Measurements from ENCODE around the gene TMEM212.

DNA sequence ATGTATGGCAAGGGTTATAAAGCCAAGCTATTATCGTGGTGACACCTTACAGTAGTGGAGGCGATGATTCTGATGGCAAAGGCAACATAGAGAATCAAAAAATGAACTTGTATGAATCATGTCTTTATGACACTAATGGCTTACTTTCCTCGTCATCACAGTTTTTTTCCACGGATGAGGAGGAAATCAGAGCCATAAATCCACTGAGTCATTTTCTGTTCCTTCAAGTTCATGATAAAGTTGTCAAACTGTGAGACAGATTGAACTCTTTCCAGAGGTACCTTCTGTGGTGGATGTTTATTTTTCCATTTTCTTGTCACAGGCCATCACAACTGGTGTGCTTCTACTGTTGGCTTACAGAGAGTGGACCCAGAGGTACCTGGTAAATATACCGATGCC lies 8.5 kb downstream of the TMEM212 start:
- TF ChIP-seq, protein P1, sequence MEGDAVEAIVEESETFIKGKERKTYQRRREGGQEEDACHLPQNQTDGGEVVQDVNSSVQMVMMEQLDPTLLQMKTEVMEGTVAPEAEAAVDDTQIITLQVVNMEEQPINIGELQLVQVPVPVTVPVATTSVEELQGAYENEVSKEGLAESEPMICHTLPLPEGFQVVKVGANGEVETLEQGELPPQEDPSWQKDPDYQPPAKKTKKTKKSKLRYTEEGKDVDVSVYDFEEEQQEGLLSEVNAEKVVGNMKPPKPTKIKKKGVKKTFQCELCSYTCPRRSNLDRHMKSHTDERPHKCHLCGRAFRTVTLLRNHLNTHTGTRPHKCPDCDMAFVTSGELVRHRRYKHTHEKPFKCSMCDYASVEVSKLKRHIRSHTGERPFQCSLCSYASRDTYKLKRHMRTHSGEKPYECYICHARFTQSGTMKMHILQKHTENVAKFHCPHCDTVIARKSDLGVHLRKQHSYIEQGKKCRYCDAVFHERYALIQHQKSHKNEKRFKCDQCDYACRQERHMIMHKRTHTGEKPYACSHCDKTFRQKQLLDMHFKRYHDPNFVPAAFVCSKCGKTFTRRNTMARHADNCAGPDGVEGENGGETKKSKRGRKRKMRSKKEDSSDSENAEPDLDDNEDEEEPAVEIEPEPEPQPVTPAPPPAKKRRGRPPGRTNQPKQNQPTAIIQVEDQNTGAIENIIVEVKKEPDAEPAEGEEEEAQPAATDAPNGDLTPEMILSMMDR (IDR thresholded peaks at IDR 0.05; ENCODE audit: borderline replicate concordance, extremely low read depth, low read length, poor library complexity, severe bottlenecking): no peak
- no peak for TF ChIP-seq EZH2 (IDR thresholded peaks at IDR 0.05; ENCODE audit: borderline replicate concordance, low read depth, low read length, severe bottlenecking)
